Activated T-helper 2 cell treated with anti-CD3 and anti-CD28 coated beads, Interferon-gamma antibody, Interleukin-2, Interleukin-4, amounts not matched to agents 10 μg/mL and 5 μg/mL and 100 μg/mL, durations not matched to agents 14 hours and 24 hours and 36 hours (primary cell): ENCODE measurements around the gene PRKCA. TPM values are rescaled to one million over a fixed set of nuclear protein-coding genes. Genes with fewer than 3 reads are reported as not detected.

Source experiments
- DNase-seq: peaks from one replicate; pipeline ENCODE4 v3.0.0; 2021; ENCODE audit warnings: low spot score
- H3K27ac Mint-ChIP-seq: one replicate; pipeline ENCODE4 v1.8.0; 2021; ENCODE audit warnings: mixed read lengths
- H3K27me3 Mint-ChIP-seq: one replicate; pipeline ENCODE4 v1.8.0; 2021; ENCODE audit warnings: low read depth, mixed read lengths
- H3K36me3 Mint-ChIP-seq: one replicate; pipeline ENCODE4 v1.8.0; 2021; ENCODE audit warnings: low read depth, mixed read lengths
- H3K4me1 Mint-ChIP-seq: one replicate; pipeline ENCODE4 v1.8.0; 2021; ENCODE audit warnings: low read depth, mixed read lengths
- H3K4me3 Mint-ChIP-seq: one replicate; pipeline ENCODE4 v1.8.0; 2021; ENCODE audit warnings: low read depth, mild to moderate bottlenecking, moderate library complexity, mixed read lengths
- H3K9me3 Mint-ChIP-seq: one replicate; pipeline ENCODE4 v1.8.0; 2021; ENCODE audit warnings: mixed read lengths
- intact Hi-C: fragments of 100-400 bp; cut with micrococcal nuclease; formaldehyde crosslinking; loops from one replicate; pipeline ENCODE4 v1.15.1; 2023
- total RNA-seq: library from RNA; stranded (reverse); gene quantifications from 2 replicates; pipeline ENCODE4 v1.2.3, GENCODE V29; 2022

Gene PRKCA
- total RNA-seq, 1 donor from 2014 or later = 268 TPM

DNA sequence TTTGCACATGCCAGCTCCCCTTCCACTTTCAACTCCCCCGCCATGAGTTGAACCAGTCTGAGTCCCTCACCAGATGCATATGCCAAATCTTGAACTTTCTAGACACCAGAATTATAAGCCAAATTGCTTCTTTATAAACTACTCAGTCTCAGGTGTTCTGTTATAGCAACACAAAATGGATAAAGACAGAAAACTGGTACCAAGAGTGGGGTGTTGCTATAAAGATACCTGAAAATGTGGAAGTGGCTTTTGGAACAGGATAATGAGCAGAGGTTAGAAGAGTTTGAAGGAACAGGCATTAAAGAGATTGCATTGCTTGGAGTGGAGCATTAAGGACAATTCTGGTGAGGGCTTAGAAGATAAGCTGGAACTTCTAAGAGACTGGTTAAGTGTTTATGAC is 515.3 kb downstream of the PRKCA start:
- intact Hi-C loops = no loop called here
- H3K27ac Mint-ChIP-seq = no peak overlapping the region
- no peaks in the 10 kb centered on the region for H3K27me3 Mint-ChIP-seq
- no peak overlapping the region for H3K4me3 Mint-ChIP-seq
- H3K4me1 Mint-ChIP-seq = no peaks in the 10 kb centered on the region
- DNase-seq = no peak
- H3K36me3 Mint-ChIP-seq = no peaks in the 10 kb centered on the region
- peaks cover 8% of the 10 kb centered on the region for H3K9me3 Mint-ChIP-seq

DNA sequence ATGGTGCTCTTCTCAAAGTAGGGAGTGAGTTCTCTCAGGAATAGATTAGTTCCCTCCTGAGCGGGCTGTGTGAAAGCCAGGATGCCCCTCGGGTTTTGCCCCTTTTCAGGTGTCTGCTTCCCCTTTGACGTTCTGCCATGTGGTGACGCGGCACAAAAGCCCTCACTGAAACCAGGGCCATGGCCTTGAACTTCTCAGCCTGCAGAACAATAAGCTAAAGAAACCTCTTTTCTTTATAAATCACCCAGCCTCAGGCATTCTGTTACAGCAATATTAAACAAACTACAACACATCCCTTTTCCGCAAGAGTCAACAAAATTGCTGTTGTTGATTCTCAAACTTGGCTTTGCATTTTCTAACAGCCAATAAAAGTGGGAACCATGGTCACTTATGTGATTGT is 517.1 kb downstream of the PRKCA start:
- Mint-ChIP-seq H3K9me3 (peaks cover 8% of the 10 kb centered on the region), H3K4me3 (no peak overlapping the region), H3K4me1 (no peaks in the 10 kb centered on the region), H3K27ac (no peak overlapping the region), H3K36me3 (no peaks in the 10 kb centered on the region), H3K27me3 (peaks cover 3% of the 10 kb centered on the region)
- no peak for DNase-seq
- intact Hi-C loops = no loop called here

DNA sequence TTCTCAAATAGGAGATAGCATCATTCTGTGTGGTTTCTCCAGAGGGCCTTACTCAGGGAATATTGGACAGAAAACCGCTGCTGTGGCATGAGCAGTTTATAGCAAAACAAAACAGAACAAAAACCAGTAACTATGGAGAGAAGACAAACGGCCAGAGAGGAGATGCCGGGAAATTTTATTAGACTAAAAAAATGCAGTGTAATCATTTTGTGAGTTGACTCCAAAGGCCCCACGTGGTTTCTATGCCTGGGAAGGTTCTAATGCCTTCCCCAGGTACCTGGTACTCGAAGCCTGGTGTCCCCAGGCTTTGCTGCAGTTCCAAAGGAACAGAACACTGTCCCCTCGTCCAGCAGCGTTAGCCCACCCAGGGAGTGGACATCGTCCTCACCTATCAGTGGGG is 519.6 kb downstream of the PRKCA start:
- Mint-ChIP-seq H3K36me3 (no peaks in the 10 kb centered on the region), H3K27ac (no peak overlapping the region), H3K4me1 (no peaks in the 10 kb centered on the region), H3K9me3 (peaks cover 8% of the 10 kb centered on the region), H3K4me3 (no peak overlapping the region), H3K27me3 (peaks cover 7% of the 10 kb centered on the region)
- intact Hi-C loops = no loop called here
- DNase-seq = no peak

DNA sequence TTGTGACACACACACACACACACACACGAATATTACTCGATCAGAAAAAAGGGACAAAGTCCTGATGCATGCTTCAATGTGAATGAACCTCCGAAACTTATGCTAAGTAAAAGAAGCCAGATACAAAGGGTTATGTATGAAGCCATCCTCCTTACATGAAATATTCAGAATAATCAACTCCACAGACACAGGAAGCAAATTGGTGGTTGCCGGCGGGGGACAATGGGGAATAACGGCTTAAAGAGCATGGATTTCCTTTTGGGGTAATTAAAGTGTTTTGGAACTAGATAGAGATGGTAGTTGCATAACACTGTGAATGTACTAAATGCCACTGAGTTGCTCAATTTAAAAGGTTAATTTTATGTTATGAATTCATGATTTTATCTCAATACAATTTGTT is 524.4 kb downstream of the PRKCA start:
- peaks cover 7% of the 10 kb centered on the region for H3K4me1 Mint-ChIP-seq
- DNase-seq = no peak
- no peak overlapping the region for H3K27ac Mint-ChIP-seq
- intact Hi-C loops = no loop called here
- H3K4me3 Mint-ChIP-seq = no peak overlapping the region
- peaks cover 36% of the 10 kb centered on the region for H3K27me3 Mint-ChIP-seq
- H3K36me3 Mint-ChIP-seq = no peaks in the 10 kb centered on the region
- H3K9me3 Mint-ChIP-seq = no peaks in the 10 kb centered on the region

DNA sequence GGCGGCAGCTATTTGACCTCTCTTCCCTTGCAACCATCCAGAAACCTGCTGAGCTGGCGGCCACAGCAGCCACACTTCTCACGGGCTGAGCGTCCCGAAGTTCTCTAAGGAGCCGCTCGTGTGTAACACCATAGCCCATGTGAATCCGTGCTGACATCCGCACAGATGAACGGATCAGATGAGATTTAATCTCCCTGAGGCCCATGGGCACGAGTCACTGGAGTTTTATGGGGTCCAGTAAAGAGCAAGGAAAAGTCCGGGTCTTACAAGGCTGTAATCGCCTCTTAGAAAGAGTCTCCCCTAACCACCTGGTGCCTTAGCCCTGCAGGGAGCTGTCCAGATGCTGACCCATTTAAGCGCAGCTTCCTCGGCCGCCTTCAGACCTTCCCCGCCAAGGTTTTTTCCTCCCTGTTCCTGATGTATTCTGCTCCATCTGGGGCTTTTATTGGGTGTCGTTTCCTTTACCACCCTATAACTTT is 527.0 kb downstream of the PRKCA start:
- H3K27ac Mint-ChIP-seq = no peak overlapping the region
- H3K36me3 Mint-ChIP-seq = no peaks in the 10 kb centered on the region
- DNase-seq = no peak
- H3K27me3 Mint-ChIP-seq = peaks cover 51% of the 10 kb centered on the region
- H3K4me1 Mint-ChIP-seq = peaks cover 7% of the 10 kb centered on the region
- no peak overlapping the region for H3K4me3 Mint-ChIP-seq
- intact Hi-C loops = no loop called here
- no peaks in the 10 kb centered on the region for H3K9me3 Mint-ChIP-seq

DNA sequence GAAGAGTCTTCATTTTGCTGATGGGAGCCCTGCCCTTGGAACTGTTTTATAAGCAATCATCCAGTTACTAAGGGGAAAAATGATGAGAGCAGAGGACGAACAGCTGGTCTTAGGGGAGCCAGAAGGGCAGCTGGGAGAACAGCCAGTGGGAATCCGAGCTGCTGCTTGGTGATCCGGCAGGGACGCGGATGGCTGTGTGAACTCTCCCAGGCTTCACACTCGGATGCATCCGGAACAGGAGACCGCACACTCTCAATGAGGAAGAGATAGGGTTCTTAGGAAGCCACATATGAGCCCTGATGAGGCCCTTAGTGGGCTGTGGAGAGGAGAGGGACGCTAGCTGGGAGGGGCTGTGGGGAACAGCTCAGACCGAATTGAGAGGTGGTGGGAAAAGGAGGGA is 527.5 kb downstream of the PRKCA start:
- H3K4me1 Mint-ChIP-seq = peaks cover 7% of the 10 kb centered on the region
- intact Hi-C loops = no loop called here
- DNase-seq = no peak

DNA sequence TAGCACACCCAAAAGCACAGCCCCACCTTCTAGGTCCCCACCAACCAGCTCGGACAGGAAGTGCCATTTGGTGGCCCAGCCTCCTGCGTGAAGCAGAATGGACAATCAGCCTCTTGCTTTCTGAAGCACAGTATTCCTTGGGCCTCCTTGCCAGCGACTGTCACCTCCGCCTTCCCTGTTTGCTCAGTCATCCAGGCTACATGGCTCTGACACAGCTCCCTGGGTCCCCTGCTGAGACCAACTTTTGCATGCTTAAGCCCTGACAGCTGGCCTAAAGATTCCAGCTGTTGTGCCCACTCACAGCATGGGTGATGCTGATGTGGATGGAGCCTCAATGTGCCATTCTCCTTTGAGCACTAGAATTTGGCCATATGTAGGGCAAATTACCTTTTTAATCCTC is 528.0 kb downstream of the PRKCA start:
- no peaks in the 10 kb centered on the region for H3K9me3 Mint-ChIP-seq
- peaks cover 56% of the 10 kb centered on the region for H3K27me3 Mint-ChIP-seq
- intact Hi-C loops = no loop called here
- H3K4me1 Mint-ChIP-seq = peaks cover 7% of the 10 kb centered on the region
- H3K27ac Mint-ChIP-seq = no peak overlapping the region
- H3K36me3 Mint-ChIP-seq = no peaks in the 10 kb centered on the region
- H3K4me3 Mint-ChIP-seq = no peak overlapping the region
- no peak for DNase-seq

More for the DNA sequence above, 527.5 kb downstream of the PRKCA start:
- Mint-ChIP-seq H3K36me3 (no peaks in the 10 kb centered on the region), H3K27ac (no peak overlapping the region), H3K27me3 (peaks cover 54% of the 10 kb centered on the region), H3K4me3 (no peak overlapping the region), H3K9me3 (no peaks in the 10 kb centered on the region)

DNA sequence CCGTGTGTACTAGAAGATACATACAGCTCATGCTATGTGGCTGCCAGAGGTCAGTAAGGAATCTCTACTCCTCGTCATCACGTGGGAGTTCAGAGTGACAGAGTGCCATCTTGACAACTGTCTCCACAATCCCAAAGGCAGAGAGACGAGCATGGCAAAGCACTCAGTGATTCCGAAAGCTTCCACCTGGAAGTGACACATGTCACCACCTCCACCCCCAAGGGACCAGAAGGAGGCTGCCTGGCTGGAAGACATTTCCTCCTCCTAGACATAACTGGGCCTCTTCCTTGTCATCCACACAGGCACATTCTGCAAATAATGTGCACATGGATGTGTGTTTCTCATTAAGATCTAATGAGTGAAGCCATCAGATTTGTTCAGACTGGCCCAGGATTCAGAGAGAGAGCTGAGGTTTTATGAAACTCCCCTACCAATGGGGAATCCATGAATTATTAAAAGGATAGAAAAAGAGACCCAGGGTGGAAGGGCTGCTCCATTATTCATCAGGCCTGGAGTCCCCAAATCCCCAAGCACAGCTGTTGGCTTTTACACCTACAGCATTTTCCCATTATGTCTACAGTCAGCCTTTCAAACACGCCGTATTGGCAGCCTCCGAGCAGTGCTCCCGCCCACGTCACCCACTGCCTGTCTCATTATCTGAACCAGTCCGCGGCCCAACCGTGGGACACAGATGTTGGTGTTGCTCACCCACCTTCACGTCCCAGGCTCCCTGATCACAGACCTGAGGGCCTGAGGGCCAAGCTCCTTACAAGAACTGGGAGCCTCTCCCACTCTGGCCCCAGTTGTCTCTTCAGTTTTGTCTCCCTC is 529.2 kb downstream of the PRKCA start:
- Mint-ChIP-seq H3K27me3 (peaks cover 66% of the 10 kb centered on the region), H3K36me3 (no peaks in the 10 kb centered on the region)

DNA sequence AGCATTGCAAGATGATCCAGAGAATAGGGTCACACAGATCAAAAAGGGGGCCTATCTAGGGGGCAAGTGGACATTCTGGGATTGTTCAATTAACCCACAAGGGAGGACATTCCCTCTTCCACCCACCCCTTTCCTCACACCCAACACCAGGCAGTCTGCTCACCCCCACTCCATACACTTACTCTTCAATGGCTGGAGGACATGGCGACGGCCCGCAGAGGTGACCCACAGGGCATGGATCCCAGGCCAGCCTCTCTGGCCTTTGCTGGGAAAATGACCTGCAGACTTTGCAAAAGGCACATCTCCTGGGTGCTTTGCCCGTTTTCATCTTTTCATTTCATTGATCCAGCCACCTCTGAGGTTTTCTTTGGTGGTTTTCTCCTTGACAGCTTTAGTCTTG is 530.8 kb downstream of the PRKCA start:
- H3K36me3 Mint-ChIP-seq = no peaks in the 10 kb centered on the region
- no peak for DNase-seq
- no peaks in the 10 kb centered on the region for H3K9me3 Mint-ChIP-seq
- H3K27me3 Mint-ChIP-seq = peaks cover 68% of the 10 kb centered on the region
- no peak overlapping the region for H3K27ac Mint-ChIP-seq
- H3K4me3 Mint-ChIP-seq = no peak overlapping the region
- intact Hi-C loops = no loop called here
- peaks cover 7% of the 10 kb centered on the region for H3K4me1 Mint-ChIP-seq

More for the DNA sequence above, 529.2 kb downstream of the PRKCA start:
- Mint-ChIP-seq H3K4me3 (no peak overlapping the region), H3K27ac (no peak overlapping the region), H3K4me1 (peaks cover 7% of the 10 kb centered on the region), H3K9me3 (no peaks in the 10 kb centered on the region)
- intact Hi-C loops = no loop called here
- no peak for DNase-seq

DNA sequence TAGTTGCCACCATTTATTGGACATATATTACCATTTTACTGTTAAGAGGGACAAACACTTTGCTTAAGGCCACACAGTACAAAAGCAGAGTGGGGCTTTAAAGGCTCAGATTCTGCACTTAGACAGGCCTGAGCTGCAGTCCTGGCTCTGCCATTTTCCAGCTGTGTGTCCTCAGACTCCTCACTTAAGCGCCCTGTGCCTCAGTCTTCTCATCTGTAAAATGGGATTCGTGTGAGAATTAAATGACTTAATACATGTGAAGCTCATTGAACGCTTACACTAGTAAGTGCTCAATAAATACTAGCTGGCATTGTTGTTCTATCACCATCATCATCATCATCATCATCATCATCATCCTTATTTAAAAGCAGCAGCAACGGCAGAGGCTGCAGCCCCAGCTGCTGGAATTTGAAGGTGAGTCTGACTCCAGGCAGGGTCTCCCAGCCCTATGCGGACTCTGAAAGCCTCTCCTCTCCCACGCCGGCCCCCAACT is 532.1 kb downstream of the PRKCA start:
- no peaks in the 10 kb centered on the region for H3K9me3 Mint-ChIP-seq
- no peak for DNase-seq
- no peak overlapping the region for H3K4me3 Mint-ChIP-seq
- intact Hi-C loops = no loop called here
- peaks cover 60% of the 10 kb centered on the region for H3K27me3 Mint-ChIP-seq
- peaks cover 7% of the 10 kb centered on the region for H3K4me1 Mint-ChIP-seq
- no peaks in the 10 kb centered on the region for H3K36me3 Mint-ChIP-seq
- no peak overlapping the region for H3K27ac Mint-ChIP-seq

DNA sequence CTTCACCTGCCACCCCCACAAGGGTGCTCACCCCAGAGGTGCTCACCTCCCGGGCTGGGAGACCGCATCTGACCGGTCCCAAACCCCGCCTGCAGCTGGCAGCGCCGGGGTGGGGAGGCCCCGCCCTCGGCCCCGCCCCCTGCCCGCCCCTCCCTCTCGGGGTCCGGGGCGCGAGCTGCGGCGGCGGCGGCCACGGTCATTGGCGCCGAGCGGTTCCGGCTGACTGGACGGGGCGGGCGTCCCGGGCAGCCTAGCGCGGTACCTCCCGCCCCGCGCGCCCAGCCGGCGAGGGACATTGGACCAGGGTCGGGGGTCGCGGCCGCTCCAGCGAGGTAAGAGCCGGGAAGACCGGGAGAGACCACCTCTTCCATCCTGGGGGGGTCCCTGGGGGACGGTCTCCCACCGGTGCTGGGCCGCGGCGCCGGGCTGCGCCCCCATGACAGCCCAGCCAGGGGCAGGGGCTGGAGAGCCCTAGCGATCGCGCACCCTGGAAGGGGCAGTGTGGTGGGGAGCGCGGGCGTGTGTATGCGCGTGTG is 532.6 kb downstream of the PRKCA start, which contains the start of gene CACNG5:
Gene CACNG5 (plus strand): TSS at position 199 of the 536 bp plus-strand sequence. CDS start 42,216 bp downstream, outside the sequence.
- Mint-ChIP-seq H3K9me3 (no peaks in the 10 kb centered on the region), H3K4me3 (no peak within 1 kb of the TSS), H3K4me1 (peaks cover 2% of the 10 kb centered on the region), H3K27ac (no peak within 1 kb of the TSS), H3K27me3 (peaks cover 55% of the 10 kb centered on the region), H3K36me3 (no peaks in the 10 kb centered on the region)
- no peak for DNase-seq
- intact Hi-C loops = no loop called here

DNA sequence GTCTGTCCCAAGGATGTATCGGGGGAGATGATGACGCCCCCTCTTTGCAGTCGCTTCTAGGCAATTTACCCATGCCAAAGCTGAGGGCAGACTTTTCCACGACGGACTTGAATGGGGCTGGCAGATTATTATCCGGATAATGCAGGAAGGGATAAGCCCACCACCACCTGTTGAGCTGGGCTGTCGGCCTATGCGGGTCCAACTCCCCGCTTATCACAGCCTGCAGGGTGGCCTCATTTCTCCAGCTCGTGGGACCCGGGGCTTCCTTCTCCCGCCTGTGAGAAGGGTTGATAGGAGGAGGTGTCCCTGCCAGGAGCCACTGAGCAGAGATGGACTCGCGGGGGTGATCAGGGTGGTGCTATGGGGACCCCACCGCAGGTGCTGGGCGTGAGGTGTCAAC is 533.1 kb downstream of the PRKCA start:
- intact Hi-C loops = no loop called here
- H3K9me3 Mint-ChIP-seq = no peaks in the 10 kb centered on the region
- H3K4me3 Mint-ChIP-seq = no peak overlapping the region
- no peak overlapping the region for H3K27ac Mint-ChIP-seq
- H3K36me3 Mint-ChIP-seq = no peaks in the 10 kb centered on the region
- H3K27me3 Mint-ChIP-seq = peaks cover 51% of the 10 kb centered on the region
- no peaks in the 10 kb centered on the region for H3K4me1 Mint-ChIP-seq
- no peak for DNase-seq
